ENCODE results near the gene INO80B. TPM values are rescaled to one million over a fixed set of nuclear protein-coding genes. Genes with fewer than 3 reads are reported as not detected.

INO80B gene
- total and polyA plus RNA-seq, 2 of the 8 experiments (the other 6 are each of a cell fraction or from before 2014, with no cell fraction given), result 3.9 to 18.5 TPM

DNA sequence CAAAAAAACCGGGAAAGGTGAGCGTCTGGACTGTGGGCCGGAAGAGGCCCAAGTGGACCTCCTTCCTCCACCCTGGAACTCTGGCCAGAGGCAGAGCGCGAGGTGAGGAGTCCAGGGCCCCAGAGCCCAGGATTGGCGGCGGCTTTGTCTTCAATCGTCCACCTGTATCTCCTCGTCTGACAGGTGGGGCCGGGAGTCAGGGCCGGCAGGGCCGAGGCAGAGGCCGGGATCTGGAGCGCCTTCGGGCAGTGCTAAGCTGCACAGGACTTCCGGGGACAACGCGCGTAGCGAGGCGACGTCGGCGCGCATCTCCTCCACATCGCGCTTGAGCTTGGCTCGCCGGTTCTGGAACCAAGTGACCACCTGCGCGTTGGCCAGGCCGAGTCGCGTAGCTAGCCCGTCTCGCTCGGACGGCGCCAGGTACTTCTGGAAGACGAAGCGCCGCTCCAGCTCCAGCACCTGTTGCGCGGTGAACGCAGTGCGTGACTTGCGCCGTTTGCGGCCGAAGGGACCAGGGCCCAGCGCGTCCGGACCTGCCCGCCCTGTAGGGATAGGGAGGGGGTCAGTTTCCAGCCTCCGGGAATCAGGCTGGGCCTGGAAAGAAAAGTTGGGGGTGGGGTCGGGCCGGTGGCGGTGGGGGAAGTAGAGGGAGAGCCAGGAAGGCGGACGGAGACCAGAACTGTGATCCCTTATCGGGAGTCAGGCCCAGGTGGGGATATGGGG, 43.1 kb downstream of the INO80B start (continued):
- TF ChIP-seq RNF2 (IDR thresholded peaks at IDR 0.05; ENCODE audit: borderline replicate concordance, low read depth, low read length, missing control alignments, poor library complexity, severe bottlenecking) (peak; percentile 63), BACH1 (IDR thresholded peaks at IDR 0.05; ENCODE audit: low read length) (0 out of 2 replicates have a peak, but pooled peaks have one; percentile 34), EZH2 (IDR thresholded peaks at IDR 0.05; ENCODE audit: low read depth, low read length, severe bottlenecking) (peak; percentile 1), CREB1 (IDR thresholded peaks at IDR 0.05) (peak; percentile 62; the same call in 1 of the 2 replicates), TAF1 (IDR thresholded peaks at IDR 0.05; ENCODE audit: low read depth, low read length) (peak; percentile 30; the same call in 1 of the 2 replicates), SUZ12 (IDR thresholded peaks at IDR 0.05; ENCODE audit: low read length) (peak; percentile 77)
- TF ChIP-seq, protein P1, sequence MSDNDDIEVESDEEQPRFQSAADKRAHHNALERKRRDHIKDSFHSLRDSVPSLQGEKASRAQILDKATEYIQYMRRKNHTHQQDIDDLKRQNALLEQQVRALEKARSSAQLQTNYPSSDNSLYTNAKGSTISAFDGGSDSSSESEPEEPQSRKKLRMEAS (IDR thresholded peaks at IDR 0.05), result peak; percentile 53; the same call in 1 of the 2 replicates
- TF ChIP-seq, protein P2, sequence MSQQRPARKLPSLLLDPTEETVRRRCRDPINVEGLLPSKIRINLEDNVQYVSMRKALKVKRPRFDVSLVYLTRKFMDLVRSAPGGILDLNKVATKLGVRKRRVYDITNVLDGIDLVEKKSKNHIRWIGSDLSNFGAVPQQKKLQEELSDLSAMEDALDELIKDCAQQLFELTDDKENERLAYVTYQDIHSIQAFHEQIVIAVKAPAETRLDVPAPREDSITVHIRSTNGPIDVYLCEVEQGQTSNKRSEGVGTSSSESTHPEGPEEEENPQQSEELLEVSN (IDR thresholded peaks at IDR 0.05), result peak; percentile 75
